ENCODE measurements around the gene RAG1. TPM values are rescaled to one million over a fixed set of nuclear protein-coding genes. Genes with fewer than 3 reads are reported as not detected.

RAG1 gene
- total RNA-seq, 1 experiment from 2014 or later: 0.90 TPM

DNA sequence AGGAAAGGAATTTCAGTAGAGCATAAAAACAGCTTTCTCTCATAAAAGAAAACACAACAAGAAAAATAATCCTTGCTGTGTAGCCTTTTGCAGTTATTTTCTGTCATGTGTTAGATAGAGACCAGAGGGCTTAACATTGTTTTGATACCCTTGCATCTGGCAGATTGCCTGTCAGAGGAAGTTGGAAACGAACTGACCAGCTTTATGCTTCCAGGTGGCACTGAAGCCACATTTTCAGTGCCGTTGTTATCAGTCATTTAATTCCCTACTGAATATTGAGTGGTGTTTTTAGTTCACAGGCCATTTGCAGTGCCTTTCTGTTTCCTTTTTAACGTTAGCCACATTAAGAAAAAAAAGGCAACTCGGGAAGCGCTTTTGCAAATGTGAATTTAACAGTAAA is 51.7 kb downstream of the RAG1 start:
- H3K4me3 Mint-ChIP-seq: no peak overlapping the region
- H3K36me3 Mint-ChIP-seq: peaks cover 38% of the 10 kb centered on the region
- no peak for ATAC-seq
- peaks cover 8% of the 10 kb centered on the region for H3K27me3 Mint-ChIP-seq (ENCODE audit: low read depth)
- TF ChIP-seq ESRRA (CRISPR knock-in tag; IDR thresholded peaks at IDR 0.05; ENCODE audit: borderline replicate concordance) (no peak), PRRX2 (CRISPR knock-in tag; IDR thresholded peaks at IDR 0.05) (no peak), NR1H2 (CRISPR knock-in tag; IDR thresholded peaks at IDR 0.05) (no peak), FOXK1 (CRISPR knock-in tag; IDR thresholded peaks at IDR 0.05) (no peak), TEAD1 (CRISPR knock-in tag; IDR thresholded peaks at IDR 0.05) (no peak), ETV6 (CRISPR knock-in tag; IDR thresholded peaks at IDR 0.05) (no peak), TEAD4 (CRISPR knock-in tag; IDR thresholded peaks at IDR 0.05) (no peak)
- TF ChIP-seq, protein P1, sequence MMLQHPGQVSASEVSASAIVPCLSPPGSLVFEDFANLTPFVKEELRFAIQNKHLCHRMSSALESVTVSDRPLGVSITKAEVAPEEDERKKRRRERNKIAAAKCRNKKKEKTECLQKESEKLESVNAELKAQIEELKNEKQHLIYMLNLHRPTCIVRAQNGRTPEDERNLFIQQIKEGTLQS (CRISPR knock-in tag; conservative IDR thresholded peaks at IDR 0.05): no peak
- TF ChIP-seq, protein P2, sequence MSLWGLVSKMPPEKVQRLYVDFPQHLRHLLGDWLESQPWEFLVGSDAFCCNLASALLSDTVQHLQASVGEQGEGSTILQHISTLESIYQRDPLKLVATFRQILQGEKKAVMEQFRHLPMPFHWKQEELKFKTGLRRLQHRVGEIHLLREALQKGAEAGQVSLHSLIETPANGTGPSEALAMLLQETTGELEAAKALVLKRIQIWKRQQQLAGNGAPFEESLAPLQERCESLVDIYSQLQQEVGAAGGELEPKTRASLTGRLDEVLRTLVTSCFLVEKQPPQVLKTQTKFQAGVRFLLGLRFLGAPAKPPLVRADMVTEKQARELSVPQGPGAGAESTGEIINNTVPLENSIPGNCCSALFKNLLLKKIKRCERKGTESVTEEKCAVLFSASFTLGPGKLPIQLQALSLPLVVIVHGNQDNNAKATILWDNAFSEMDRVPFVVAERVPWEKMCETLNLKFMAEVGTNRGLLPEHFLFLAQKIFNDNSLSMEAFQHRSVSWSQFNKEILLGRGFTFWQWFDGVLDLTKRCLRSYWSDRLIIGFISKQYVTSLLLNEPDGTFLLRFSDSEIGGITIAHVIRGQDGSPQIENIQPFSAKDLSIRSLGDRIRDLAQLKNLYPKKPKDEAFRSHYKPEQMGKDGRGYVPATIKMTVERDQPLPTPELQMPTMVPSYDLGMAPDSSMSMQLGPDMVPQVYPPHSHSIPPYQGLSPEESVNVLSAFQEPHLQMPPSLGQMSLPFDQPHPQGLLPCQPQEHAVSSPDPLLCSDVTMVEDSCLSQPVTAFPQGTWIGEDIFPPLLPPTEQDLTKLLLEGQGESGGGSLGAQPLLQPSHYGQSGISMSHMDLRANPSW (CRISPR knock-in tag; conservative IDR thresholded peaks at IDR 0.05; ENCODE audit: low read depth): no peak
- TF ChIP-seq, protein P3, sequence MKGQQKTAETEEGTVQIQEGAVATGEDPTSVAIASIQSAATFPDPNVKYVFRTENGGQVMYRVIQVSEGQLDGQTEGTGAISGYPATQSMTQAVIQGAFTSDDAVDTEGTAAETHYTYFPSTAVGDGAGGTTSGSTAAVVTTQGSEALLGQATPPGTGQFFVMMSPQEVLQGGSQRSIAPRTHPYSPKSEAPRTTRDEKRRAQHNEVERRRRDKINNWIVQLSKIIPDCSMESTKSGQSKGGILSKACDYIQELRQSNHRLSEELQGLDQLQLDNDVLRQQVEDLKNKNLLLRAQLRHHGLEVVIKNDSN (CRISPR knock-in tag; IDR thresholded peaks at IDR 0.05): no peak
- DNase-seq (ENCODE audit: low spot score): no peak
- H3K9me3 Mint-ChIP-seq: peaks cover 62% of the 10 kb centered on the region
- no peaks in the 10 kb centered on the region for H3K4me1 Mint-ChIP-seq
- POLR2A ChIA-PET: no interaction called here
- H3K27ac Mint-ChIP-seq: no peak overlapping the region
- CTCF ChIA-PET: no interaction called here

DNA sequence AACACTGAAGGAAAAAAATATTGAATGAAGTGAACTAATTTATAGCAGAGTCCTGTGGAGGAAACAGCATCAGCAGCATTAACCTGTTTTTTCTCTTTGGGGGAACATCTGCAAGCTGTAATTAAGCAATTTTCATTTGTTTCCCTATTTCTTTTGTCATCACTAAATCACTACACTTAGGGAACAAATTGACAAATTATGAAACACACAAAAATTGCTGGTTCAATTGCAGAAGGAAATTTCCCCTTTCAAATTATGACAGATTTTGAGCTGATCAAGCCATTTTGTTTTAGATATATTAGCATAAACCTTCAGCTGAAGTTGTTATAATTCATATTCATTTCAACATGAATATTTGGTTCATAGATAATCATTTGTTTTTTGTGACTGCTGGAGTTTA is 52.4 kb downstream of the RAG1 start:
- no peak overlapping the region for H3K4me3 Mint-ChIP-seq
- H3K27ac Mint-ChIP-seq: no peak overlapping the region
- ChIA-PET CTCF (no interaction called here), POLR2A (no interaction called here)
- H3K27me3 Mint-ChIP-seq (ENCODE audit: low read depth): peaks cover 10% of the 10 kb centered on the region
- DNase-seq (ENCODE audit: low spot score) (no peak), ATAC-seq (no peak)
- peaks cover 40% of the 10 kb centered on the region for H3K36me3 Mint-ChIP-seq
- H3K4me1 Mint-ChIP-seq: no peaks in the 10 kb centered on the region
- TF ChIP-seq, protein P4, sequence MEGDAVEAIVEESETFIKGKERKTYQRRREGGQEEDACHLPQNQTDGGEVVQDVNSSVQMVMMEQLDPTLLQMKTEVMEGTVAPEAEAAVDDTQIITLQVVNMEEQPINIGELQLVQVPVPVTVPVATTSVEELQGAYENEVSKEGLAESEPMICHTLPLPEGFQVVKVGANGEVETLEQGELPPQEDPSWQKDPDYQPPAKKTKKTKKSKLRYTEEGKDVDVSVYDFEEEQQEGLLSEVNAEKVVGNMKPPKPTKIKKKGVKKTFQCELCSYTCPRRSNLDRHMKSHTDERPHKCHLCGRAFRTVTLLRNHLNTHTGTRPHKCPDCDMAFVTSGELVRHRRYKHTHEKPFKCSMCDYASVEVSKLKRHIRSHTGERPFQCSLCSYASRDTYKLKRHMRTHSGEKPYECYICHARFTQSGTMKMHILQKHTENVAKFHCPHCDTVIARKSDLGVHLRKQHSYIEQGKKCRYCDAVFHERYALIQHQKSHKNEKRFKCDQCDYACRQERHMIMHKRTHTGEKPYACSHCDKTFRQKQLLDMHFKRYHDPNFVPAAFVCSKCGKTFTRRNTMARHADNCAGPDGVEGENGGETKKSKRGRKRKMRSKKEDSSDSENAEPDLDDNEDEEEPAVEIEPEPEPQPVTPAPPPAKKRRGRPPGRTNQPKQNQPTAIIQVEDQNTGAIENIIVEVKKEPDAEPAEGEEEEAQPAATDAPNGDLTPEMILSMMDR (IDR thresholded peaks at IDR 0.05): no peak
- TF ChIP-seq, protein P5, sequence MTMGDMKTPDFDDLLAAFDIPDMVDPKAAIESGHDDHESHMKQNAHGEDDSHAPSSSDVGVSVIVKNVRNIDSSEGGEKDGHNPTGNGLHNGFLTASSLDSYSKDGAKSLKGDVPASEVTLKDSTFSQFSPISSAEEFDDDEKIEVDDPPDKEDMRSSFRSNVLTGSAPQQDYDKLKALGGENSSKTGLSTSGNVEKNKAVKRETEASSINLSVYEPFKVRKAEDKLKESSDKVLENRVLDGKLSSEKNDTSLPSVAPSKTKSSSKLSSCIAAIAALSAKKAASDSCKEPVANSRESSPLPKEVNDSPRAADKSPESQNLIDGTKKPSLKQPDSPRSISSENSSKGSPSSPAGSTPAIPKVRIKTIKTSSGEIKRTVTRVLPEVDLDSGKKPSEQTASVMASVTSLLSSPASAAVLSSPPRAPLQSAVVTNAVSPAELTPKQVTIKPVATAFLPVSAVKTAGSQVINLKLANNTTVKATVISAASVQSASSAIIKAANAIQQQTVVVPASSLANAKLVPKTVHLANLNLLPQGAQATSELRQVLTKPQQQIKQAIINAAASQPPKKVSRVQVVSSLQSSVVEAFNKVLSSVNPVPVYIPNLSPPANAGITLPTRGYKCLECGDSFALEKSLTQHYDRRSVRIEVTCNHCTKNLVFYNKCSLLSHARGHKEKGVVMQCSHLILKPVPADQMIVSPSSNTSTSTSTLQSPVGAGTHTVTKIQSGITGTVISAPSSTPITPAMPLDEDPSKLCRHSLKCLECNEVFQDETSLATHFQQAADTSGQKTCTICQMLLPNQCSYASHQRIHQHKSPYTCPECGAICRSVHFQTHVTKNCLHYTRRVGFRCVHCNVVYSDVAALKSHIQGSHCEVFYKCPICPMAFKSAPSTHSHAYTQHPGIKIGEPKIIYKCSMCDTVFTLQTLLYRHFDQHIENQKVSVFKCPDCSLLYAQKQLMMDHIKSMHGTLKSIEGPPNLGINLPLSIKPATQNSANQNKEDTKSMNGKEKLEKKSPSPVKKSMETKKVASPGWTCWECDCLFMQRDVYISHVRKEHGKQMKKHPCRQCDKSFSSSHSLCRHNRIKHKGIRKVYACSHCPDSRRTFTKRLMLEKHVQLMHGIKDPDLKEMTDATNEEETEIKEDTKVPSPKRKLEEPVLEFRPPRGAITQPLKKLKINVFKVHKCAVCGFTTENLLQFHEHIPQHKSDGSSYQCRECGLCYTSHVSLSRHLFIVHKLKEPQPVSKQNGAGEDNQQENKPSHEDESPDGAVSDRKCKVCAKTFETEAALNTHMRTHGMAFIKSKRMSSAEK (CRISPR knock-in tag; IDR thresholded peaks at IDR 0.05; ENCODE audit: borderline replicate concordance): no peak
- TF ChIP-seq HMGA2 (CRISPR knock-in tag; IDR thresholded peaks at IDR 0.05): no peak
- TF ChIP-seq ELF4 (CRISPR knock-in tag; IDR thresholded peaks at IDR 0.05; ENCODE audit: low read depth): no peak
- no peak for TF ChIP-seq ZNF671 (CRISPR knock-in tag; IDR thresholded peaks at IDR 0.05)
- TF ChIP-seq, protein P6, sequence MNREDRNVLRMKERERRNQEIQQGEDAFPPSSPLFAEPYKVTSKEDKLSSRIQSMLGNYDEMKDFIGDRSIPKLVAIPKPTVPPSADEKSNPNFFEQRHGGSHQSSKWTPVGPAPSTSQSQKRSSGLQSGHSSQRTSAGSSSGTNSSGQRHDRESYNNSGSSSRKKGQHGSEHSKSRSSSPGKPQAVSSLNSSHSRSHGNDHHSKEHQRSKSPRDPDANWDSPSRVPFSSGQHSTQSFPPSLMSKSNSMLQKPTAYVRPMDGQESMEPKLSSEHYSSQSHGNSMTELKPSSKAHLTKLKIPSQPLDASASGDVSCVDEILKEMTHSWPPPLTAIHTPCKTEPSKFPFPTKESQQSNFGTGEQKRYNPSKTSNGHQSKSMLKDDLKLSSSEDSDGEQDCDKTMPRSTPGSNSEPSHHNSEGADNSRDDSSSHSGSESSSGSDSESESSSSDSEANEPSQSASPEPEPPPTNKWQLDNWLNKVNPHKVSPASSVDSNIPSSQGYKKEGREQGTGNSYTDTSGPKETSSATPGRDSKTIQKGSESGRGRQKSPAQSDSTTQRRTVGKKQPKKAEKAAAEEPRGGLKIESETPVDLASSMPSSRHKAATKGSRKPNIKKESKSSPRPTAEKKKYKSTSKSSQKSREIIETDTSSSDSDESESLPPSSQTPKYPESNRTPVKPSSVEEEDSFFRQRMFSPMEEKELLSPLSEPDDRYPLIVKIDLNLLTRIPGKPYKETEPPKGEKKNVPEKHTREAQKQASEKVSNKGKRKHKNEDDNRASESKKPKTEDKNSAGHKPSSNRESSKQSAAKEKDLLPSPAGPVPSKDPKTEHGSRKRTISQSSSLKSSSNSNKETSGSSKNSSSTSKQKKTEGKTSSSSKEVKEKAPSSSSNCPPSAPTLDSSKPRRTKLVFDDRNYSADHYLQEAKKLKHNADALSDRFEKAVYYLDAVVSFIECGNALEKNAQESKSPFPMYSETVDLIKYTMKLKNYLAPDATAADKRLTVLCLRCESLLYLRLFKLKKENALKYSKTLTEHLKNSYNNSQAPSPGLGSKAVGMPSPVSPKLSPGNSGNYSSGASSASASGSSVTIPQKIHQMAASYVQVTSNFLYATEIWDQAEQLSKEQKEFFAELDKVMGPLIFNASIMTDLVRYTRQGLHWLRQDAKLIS (CRISPR knock-in tag; IDR thresholded peaks at IDR 0.05; ENCODE audit: borderline replicate concordance): no peak
- TF ChIP-seq OVOL2 (CRISPR knock-in tag; IDR thresholded peaks at IDR 0.05; ENCODE audit: borderline replicate concordance): no peak
- no peak for TF ChIP-seq FOXJ3 (CRISPR knock-in tag; IDR thresholded peaks at IDR 0.05; ENCODE audit: borderline replicate concordance)
- no peak for TF ChIP-seq NR2C2 (CRISPR knock-in tag; IDR thresholded peaks at IDR 0.05)
- TF ChIP-seq ZNF219 (CRISPR knock-in tag; IDR thresholded peaks at IDR 0.05; ENCODE audit: borderline replicate concordance): no peak
- H3K9me3 Mint-ChIP-seq: peaks cover 65% of the 10 kb centered on the region
